CD14-positive monocyte (primary cell): ENCODE measurements around the gene KXD1. TPM values are rescaled to one million over a fixed set of nuclear protein-coding genes. Genes with fewer than 3 reads are reported as not detected.

Experiments
- DNase-seq, 3 donors: peaks; one replicate each; pipeline ENCODE4 v3.0.0-alpha.2; 2011 to 2022
- H2AFZ ChIP-seq: 2 replicates; pipeline ENCODE4 v1.6.0; 2012; ENCODE audit warnings: mild to moderate bottlenecking, low read depth, low read length, inconsistent platforms; ENCODE audit not compliant: insufficient read depth, poor library complexity, severe bottlenecking
- H3K27ac ChIP-seq, 2 donors: 1 replicate in 1 of 2; 2 replicates in 1 of 2; pipeline ENCODE4 v1.5.1; 2012 to 2013; ENCODE audit warnings: low read length in 2 of 2, control low read depth in 1 of 2, inconsistent platforms in 1 of 2, low read depth in 1 of 2, mild to moderate bottlenecking in 1 of 2
- H3K27me3 ChIP-seq, 2 donors: one replicate each; pipeline versions ENCODE4 v1.6.0 to v1.6.1; 2011 to 2013; ENCODE audit warnings: low read length in 2 of 2; ENCODE audit not compliant: control insufficient read depth in 2 of 2, insufficient read depth in 2 of 2
- H3K36me3 ChIP-seq, 2 donors: replicated peaks in 1 of 2; 1 replicate in 1 of 2; 2 replicates in 1 of 2; pipeline versions ENCODE4 v1.5.1 to v1.6.1; 2012 to 2013; ENCODE audit warnings: low read length in 2 of 2, control low read depth in 1 of 2, inconsistent platforms in 1 of 2, mild to moderate bottlenecking in 1 of 2; ENCODE audit not compliant: insufficient read depth in 2 of 2, control insufficient read depth in 1 of 2
- H3K4me1 ChIP-seq, 2 donors: 1 replicate in 1 of 2; 2 replicates in 1 of 2; pipeline versions ENCODE4 v1.5.1 to v1.6.1; 2012 to 2013; ENCODE audit warnings: low read length in 2 of 2, control low read depth in 1 of 2, inconsistent platforms in 1 of 2, mild to moderate bottlenecking in 1 of 2, moderate library complexity in 1 of 2; ENCODE audit not compliant: insufficient read depth in 2 of 2, control insufficient read depth in 1 of 2
- H3K4me2 ChIP-seq: replicated peaks from 2 replicates; pipeline ENCODE3; 2012; ENCODE audit warnings: low read length, moderate library complexity, mild to moderate bottlenecking; ENCODE audit not compliant: poor library complexity, severe bottlenecking; ENCODE audit errors: extremely low read depth
- H3K4me3 ChIP-seq, 3 experiments: fragments of 200-600 bp in 1 of 3; sonication (generic) in 1 of 3; replicated peaks in 1 of 3; 1 replicate in 2 of 3; 2 replicates in 1 of 3; pipeline ENCODE4 v1.5.1; 2011 to 2013; ENCODE audit warnings: low read length in 3 of 3, mild to moderate bottlenecking in 3 of 3, control low read depth in 2 of 3, low read depth in 2 of 3, inconsistent platforms in 1 of 3, moderate library complexity in 1 of 3
- H3K79me2 ChIP-seq: 2 replicates; pipeline ENCODE4 v1.6.0; 2012; ENCODE audit warnings: mild to moderate bottlenecking, control low read depth, inconsistent platforms, low read length, moderate library complexity; ENCODE audit not compliant: insufficient read depth
- H3K9ac ChIP-seq: 2 replicates; pipeline ENCODE4 v1.6.0; 2017; ENCODE audit warnings: low read length, mild to moderate bottlenecking; ENCODE audit not compliant: insufficient read depth, poor library complexity, severe bottlenecking
- H3K9me3 ChIP-seq, 2 donors: replicated peaks in 1 of 2; 1 replicate in 1 of 2; 2 replicates in 1 of 2; pipeline versions ENCODE4 v1.5.1 to v1.6.1; 2012 to 2013; ENCODE audit warnings: low read length in 2 of 2, control low read depth in 1 of 2; ENCODE audit not compliant: control insufficient read depth in 1 of 2, insufficient read depth in 1 of 2
- H4K20me1 ChIP-seq: 2 replicates; pipeline ENCODE4 v1.6.0; 2012; ENCODE audit warnings: mild to moderate bottlenecking, low read length, control low read depth, moderate library complexity; ENCODE audit not compliant: insufficient read depth
- H3K27ac Mint-ChIP-seq, 7 donors: one replicate each; pipeline ENCODE4 v1.8.0; 2020; ENCODE audit warnings: mild to moderate bottlenecking in 7 of 7, mixed read lengths in 7 of 7, moderate library complexity in 6 of 7, inconsistent platforms in 2 of 7
- H3K27me3 Mint-ChIP-seq, 3 donors: one replicate each; pipeline ENCODE4 v1.8.0; 2021 to 2022; ENCODE audit warnings: low read depth in 3 of 3, mild to moderate bottlenecking in 3 of 3, mixed read lengths in 3 of 3, moderate library complexity in 3 of 3, inconsistent platforms in 1 of 3
- H3K36me3 Mint-ChIP-seq, 2 donors: one replicate each; pipeline ENCODE4 v1.8.0; 2020; ENCODE audit warnings: mixed read lengths in 2 of 2, inconsistent platforms in 1 of 2, mild to moderate bottlenecking in 1 of 2
- H3K4me1 Mint-ChIP-seq: one replicate; pipeline ENCODE4 v1.8.0; 2020; ENCODE audit warnings: mild to moderate bottlenecking, mixed read lengths
- H3K4me3 Mint-ChIP-seq, 2 donors: one replicate each; pipeline ENCODE4 v1.8.0; 2020; ENCODE audit warnings: mild to moderate bottlenecking in 2 of 2, mixed read lengths in 2 of 2, moderate library complexity in 1 of 2
- H3K9me3 Mint-ChIP-seq, 7 donors: one replicate each; pipeline ENCODE4 v1.8.0; 2020 to 2022; ENCODE audit warnings: mixed read lengths in 7 of 7, mild to moderate bottlenecking in 6 of 7, moderate library complexity in 6 of 7, inconsistent platforms in 2 of 7
- WGBS: methylation state at CpG from one replicate; pipeline ENCODE4 v1.1.5; 2013; ENCODE audit warnings: missing lambda C conversion rate; ENCODE audit not compliant: insufficient coverage; 5-methylcytosine and 5-hydroxymethylcytosine counted together
- intact Hi-C, 2 donors: fragments of 100-400 bp; cut with micrococcal nuclease; formaldehyde crosslinking; loops; one replicate each; pipeline versions ENCODE4 v1.15.0 to v1.15.1; 2023
- polyA plus RNA-seq, 3 donors: library from polyadenylated mRNA; depleted of rRNA in 1 of 3; unstranded in 2 of 3; stranded (reverse) in 1 of 3; fragments of 300-500 nt in 2 of 3; fragments of >200 nt in 1 of 3; fragmentation: Illumina TruSeq in 2 of 3; gene quantifications; 1 replicate in 2 of 3; 2 replicates in 1 of 3; pipeline ENCODE4 v1.2.3, GENCODE V29; 2012 to 2021
- TF ChIP-seq, protein P1 (sequence below): fragments of 200-600 bp; IDR thresholded peaks from one replicate; pipeline ENCODE4 v1.8.0; 2022; ENCODE audit warnings: antibody characterized with exemption, mild to moderate bottlenecking

KXD1 gene
- polyA plus RNA-seq, 3 donors = 74.4 to 194 (median 87.9) TPM

DNA sequence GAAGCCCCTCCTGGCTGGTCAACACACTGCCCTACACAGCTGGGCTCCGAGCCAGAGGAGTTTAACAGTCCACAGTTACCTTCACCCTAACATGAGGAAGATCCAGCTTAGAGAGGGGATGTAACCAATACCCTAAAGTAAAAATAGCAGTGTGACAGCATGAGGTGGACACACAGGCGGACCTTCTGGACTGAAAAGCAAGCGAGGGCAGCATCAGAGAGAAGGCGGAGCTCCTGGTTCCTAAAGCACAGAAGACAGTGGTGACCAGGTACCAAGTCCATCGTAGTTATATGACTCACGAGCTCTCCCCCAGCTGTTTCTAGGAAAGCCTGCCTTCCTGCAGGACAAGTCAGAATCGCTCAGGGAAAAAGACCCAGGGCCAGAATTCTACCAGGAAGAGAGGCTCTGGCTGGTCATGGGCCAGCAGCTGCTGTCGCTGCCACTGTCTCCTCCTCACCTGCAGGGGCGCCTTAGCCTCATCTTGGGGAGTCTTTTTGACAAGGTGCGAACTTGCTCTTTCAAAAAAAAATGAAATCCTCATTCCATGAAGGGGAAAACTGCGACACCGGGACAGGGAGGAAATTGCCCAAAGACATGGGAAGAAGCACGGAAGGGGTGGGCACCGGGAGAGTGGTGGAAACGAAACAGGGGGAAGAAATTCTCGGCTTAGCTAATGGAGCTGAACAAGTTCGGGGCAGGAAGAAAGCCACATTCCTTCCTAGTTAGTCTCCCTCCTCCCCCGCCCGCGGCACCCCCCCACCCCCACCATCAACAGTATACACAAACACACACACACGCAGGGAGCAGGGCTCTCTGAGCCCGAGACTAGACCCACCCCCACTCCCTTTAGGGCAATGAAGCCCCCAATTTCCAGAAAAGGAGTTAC, 37.5 kb upstream of the KXD1 start:
- 32% methylated on average over 8 of the region's 22 CpGs for WGBS

More for the DNA sequence above, 37.5 kb upstream of the KXD1 start:
- Mint-ChIP-seq H3K4me1 (peaks cover 54% of the 10 kb centered on the region), H3K9me3 (peaks cover 0 to 3% (median 0%) of the 10 kb centered on the region in 7 donors), H3K27ac (peak overlapping the region; percentile 92 to 100 (median 97)), H3K27me3 (peaks cover 0 to under 1% (median 0%) of the 10 kb centered on the region in 3 donors), H3K4me3 (peak overlapping the region; percentile 95 to 100), H3K36me3 (peaks cover 14 to 15% of the 10 kb centered on the region in 2 donors)
- intact Hi-C loops = loop anchor here (2.0 to 5.0 kb wide), 5 partner anchors 17 to 397 kb away; partner anchors contain the start of genes COPE (in 1 of the 2), DDX49 (in 1 of the 2) and KXD1 (in 1 of the 2)
- H3K9ac ChIP-seq = peak overlapping the region; percentile 100
- peaks cover 0 to 7% of the 10 kb centered on the region in 2 donors for H3K36me3 ChIP-seq
- peak; percentile 45 to 65 (median 54) for DNase-seq
- peaks cover 50 to 53% of the 10 kb centered on the region in 2 donors for H3K4me1 ChIP-seq
- peaks cover 64% of the 10 kb centered on the region for H4K20me1 ChIP-seq
- peak overlapping the region; percentile 87 to 97 for H3K27ac ChIP-seq
- TF ChIP-seq, protein P1, sequence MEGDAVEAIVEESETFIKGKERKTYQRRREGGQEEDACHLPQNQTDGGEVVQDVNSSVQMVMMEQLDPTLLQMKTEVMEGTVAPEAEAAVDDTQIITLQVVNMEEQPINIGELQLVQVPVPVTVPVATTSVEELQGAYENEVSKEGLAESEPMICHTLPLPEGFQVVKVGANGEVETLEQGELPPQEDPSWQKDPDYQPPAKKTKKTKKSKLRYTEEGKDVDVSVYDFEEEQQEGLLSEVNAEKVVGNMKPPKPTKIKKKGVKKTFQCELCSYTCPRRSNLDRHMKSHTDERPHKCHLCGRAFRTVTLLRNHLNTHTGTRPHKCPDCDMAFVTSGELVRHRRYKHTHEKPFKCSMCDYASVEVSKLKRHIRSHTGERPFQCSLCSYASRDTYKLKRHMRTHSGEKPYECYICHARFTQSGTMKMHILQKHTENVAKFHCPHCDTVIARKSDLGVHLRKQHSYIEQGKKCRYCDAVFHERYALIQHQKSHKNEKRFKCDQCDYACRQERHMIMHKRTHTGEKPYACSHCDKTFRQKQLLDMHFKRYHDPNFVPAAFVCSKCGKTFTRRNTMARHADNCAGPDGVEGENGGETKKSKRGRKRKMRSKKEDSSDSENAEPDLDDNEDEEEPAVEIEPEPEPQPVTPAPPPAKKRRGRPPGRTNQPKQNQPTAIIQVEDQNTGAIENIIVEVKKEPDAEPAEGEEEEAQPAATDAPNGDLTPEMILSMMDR = peak; percentile 74
- peak overlapping the region; percentile 73 to 98 (median 84) for H3K4me3 ChIP-seq
- peaks cover 67% of the 10 kb centered on the region for H3K79me2 ChIP-seq
- no peaks in the 10 kb centered on the region for H3K27me3 ChIP-seq
- peak overlapping the region; percentile 96 for H3K4me2 ChIP-seq
- no peaks in the 10 kb centered on the region for H3K9me3 ChIP-seq
- no peak overlapping the region for H2AFZ ChIP-seq
